Measurements from ENCODE around the gene BRCC3. TPM values are rescaled to one million over a fixed set of nuclear protein-coding genes. Genes with fewer than 3 reads are reported as not detected.

The BRCC3 gene
- total and polyA plus RNA-seq, 7 donors = 12.8 to 28.7 (median 15.3) TPM

DNA sequence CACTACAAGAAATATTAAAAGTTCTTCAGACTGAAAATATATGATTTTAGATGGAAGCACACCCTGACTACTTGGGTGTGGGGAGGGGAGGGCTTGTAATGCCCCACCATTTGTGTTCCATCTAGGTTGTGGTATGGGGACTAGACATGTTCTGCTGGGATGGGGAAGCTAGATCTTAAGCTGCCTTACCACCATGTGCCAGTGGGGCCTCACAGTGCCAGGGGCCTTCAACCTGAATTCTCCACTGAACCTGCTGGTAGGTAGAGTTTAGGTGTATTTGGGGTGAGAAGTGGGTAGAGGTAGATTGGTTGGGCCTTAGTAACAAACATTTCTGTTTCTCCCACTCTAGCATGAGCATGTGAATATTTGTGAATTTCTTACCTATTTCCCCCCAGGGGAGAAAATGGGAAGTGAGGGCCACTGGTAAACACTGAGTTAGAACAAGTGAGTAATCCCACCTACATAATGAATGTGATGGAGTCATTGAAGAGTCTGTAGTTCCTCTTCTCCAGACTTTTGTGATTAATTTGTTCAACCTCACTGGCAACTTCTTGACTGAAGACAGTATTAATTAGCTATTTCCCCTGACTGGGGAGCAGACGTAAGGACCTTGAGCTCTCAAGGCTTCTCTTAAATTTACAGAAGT is 44.0 kb downstream of the BRCC3 start:
- H3K36me3 ChIP-seq = peaks cover 0 to under 1% (median 0%) of the 10 kb centered on the region in 4 donors
- H3K27me3 ChIP-seq = no peaks in the 10 kb centered on the region
- no peak for DNase-seq
- TF ChIP-seq EP300 (IDR thresholded peaks at IDR 0.05) (no peak), POLR2AphosphoS5 (IDR thresholded peaks at IDR 0.05) (no peak), POLR2A (IDR thresholded peaks at IDR 0.05) (no peak)
- TF ChIP-seq, protein P1, sequence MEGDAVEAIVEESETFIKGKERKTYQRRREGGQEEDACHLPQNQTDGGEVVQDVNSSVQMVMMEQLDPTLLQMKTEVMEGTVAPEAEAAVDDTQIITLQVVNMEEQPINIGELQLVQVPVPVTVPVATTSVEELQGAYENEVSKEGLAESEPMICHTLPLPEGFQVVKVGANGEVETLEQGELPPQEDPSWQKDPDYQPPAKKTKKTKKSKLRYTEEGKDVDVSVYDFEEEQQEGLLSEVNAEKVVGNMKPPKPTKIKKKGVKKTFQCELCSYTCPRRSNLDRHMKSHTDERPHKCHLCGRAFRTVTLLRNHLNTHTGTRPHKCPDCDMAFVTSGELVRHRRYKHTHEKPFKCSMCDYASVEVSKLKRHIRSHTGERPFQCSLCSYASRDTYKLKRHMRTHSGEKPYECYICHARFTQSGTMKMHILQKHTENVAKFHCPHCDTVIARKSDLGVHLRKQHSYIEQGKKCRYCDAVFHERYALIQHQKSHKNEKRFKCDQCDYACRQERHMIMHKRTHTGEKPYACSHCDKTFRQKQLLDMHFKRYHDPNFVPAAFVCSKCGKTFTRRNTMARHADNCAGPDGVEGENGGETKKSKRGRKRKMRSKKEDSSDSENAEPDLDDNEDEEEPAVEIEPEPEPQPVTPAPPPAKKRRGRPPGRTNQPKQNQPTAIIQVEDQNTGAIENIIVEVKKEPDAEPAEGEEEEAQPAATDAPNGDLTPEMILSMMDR (IDR thresholded peaks at IDR 0.05) = no peak
- no peak overlapping the region for H3K4me3 ChIP-seq
- no peak overlapping the region for H3K27ac ChIP-seq
- WGBS, 2 donors = 96% methylated on average over 1 of the region's 1 CpG
- no peaks in the 10 kb centered on the region for H3K9me3 ChIP-seq
- intact Hi-C loops (cut with DNase I) = no loop called here
- no peaks in the 10 kb centered on the region for H3K4me1 ChIP-seq

DNA sequence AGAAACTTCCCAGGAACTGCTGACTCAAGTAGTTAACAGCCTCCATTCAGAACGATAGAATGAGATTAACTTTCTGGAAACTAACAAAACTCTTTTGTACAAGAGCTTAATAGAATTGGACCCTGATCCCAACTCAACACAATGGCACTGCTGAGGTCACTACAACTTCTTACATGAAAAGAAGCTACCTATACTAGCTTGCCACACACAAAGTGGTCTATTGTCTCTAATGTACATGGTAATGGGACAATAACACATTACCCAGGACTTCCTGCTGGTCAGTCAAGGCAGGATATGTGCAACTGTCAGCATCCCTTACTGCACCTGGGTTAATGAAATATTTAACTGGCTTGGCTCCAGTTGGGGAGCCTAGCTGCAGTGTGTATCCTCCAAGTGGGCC is 56.2 kb downstream of the BRCC3 start:
- DNase-seq = no peak
- no peaks in the 10 kb centered on the region for H3K9me3 ChIP-seq
- TF ChIP-seq, protein P1 (IDR thresholded peaks at IDR 0.05) = no peak
- TF ChIP-seq POLR2AphosphoS5 (IDR thresholded peaks at IDR 0.05) = no peak
- TF ChIP-seq POLR2A (IDR thresholded peaks at IDR 0.05) = no peak
- TF ChIP-seq EP300 (IDR thresholded peaks at IDR 0.05) = no peak

DNA sequence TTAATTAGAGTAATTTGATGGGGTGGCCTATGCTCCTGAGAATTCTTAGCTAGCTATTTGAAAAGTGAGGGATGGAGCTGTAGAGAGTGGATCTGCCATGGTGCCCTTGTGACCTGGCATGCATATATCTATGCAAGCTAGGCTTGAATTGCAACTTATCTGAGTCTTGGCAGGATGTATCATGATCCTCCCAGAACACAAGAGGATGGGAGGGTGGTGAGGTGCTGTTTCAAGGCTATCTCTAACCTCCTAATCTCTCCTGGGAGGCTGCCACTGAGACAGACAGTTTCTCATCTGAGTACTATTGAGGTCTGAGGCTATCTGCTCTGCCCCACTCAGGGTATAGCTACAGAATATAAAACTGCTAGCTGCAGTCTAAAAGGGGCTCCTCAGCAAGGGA is 56.6 kb downstream of the BRCC3 start:
- Histone ChIP-seq H3K4me3 (no peak overlapping the region), H3K27me3 (no peaks in the 10 kb centered on the region), H3K36me3 (no peaks in the 10 kb centered on the region), H3K27ac (no peak overlapping the region), H3K9me3 (no peaks in the 10 kb centered on the region), H3K4me1 (no peaks in the 10 kb centered on the region)
- intact Hi-C loops (cut with DNase I) = no loop called here
- no peak for TF ChIP-seq EP300 (IDR thresholded peaks at IDR 0.05)
- TF ChIP-seq, protein P1 (IDR thresholded peaks at IDR 0.05) = no peak
- TF ChIP-seq POLR2A (IDR thresholded peaks at IDR 0.05) = no peak
- TF ChIP-seq POLR2AphosphoS5 (IDR thresholded peaks at IDR 0.05) = no peak
- no peak for DNase-seq

More for the DNA sequence above, 56.2 kb downstream of the BRCC3 start:
- intact Hi-C loops (cut with DNase I) = no loop called here
- Histone ChIP-seq H3K27me3 (no peaks in the 10 kb centered on the region), H3K27ac (no peak overlapping the region), H3K36me3 (peaks cover 0 to under 1% (median 0%) of the 10 kb centered on the region in 4 donors), H3K4me1 (no peaks in the 10 kb centered on the region), H3K4me3 (no peak overlapping the region)
- 73 to 87% methylated on average over 1 of the region's 1 CpG for WGBS, 2 donors

DNA sequence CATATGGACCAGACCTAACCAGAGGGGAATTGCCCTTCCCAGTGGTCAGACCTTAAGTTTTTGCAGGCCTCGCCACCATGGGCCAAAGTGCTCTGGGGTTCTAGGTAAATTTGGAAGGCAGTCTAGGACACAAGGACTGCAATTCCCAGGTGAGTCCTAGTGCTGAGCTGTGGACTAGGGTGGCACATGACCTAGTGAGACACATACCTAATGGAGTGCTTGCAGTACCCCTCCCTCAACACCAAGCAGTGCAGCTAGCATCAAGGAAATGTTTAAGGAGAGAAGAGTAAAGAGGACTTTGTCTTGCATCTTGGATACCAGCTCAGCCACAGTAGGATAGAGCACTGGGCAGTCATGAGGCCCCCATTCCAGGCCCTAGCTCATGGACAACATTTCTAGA is 60.8 kb downstream of the BRCC3 start:
- Histone ChIP-seq H3K4me1 (no peaks in the 10 kb centered on the region), H3K27me3 (no peaks in the 10 kb centered on the region), H3K36me3 (no peaks in the 10 kb centered on the region), H3K9me3 (no peaks in the 10 kb centered on the region), H3K4me3 (no peak overlapping the region), H3K27ac (no peak overlapping the region)
- TF ChIP-seq EP300 (IDR thresholded peaks at IDR 0.05) = no peak
- TF ChIP-seq, protein P1 (IDR thresholded peaks at IDR 0.05) = no peak
- no peak for TF ChIP-seq POLR2AphosphoS5 (IDR thresholded peaks at IDR 0.05)
- TF ChIP-seq POLR2A (IDR thresholded peaks at IDR 0.05) = no peak
- 97 to 100% methylated on average over 1 of the region's 1 CpG for WGBS, 2 donors
- intact Hi-C loops (cut with DNase I) = no loop called here
- DNase-seq = no peak

DNA sequence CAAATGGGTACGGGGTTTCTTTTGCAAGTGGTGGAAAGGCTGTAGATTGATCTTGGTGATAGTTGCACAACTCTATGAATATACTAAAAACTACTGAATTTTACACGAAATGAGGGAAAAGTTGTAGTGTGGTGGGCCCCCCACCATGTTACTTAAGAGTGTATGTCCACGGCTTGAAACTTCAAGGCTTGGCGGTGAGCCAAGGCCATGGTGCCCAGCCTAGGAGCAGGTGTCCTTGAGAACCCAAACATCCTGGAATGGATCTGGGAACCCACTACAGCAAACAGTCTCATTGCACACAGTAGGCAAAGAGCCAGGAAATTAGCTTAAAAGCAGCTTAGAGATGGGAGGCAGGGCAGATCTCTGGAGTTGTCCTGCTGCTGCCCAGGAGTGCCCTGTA is 62.9 kb downstream of the BRCC3 start:
- H3K9me3 ChIP-seq = no peaks in the 10 kb centered on the region
- no peaks in the 10 kb centered on the region for H3K27me3 ChIP-seq
- no peaks in the 10 kb centered on the region for H3K4me1 ChIP-seq
- H3K27ac ChIP-seq = no peak overlapping the region
- no peak for DNase-seq
- WGBS, 2 donors = 77 to 86% methylated on average over 4 of the region's 4 CpGs
- no peak overlapping the region for H3K4me3 ChIP-seq
- intact Hi-C loops (cut with DNase I) = no loop called here
- H3K36me3 ChIP-seq = no peaks in the 10 kb centered on the region
- no peak for TF ChIP-seq EP300 (IDR thresholded peaks at IDR 0.05)
